ENCODE results near the gene CADPS. TPM values are rescaled to one million over a fixed set of nuclear protein-coding genes. Genes with fewer than 3 reads are reported as not detected.

The CADPS gene
- total and polyA plus RNA-seq, 2 of the 4 experiments (the other 2 are of a cell fraction) = not detected

DNA sequence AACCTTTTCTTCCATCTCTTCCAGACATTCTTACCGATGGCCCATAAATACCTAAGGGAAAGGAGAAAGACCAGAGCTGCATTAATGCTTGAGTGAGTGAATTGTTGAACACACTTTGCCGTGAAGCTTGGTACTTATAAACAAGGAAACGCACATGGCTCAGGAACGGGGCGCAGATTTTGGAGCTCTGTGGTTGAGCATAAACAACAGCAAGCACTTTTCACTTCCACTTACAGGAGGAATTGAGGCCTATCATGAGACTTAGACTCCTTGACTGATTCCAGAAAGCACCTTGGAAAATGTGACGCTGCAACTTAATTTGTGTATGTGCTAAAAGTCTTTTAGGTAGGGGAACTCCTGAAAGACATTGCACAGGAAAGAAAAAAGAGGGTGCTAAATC, 304.3 kb downstream of the CADPS start:
- no peak overlapping the region for H2AK9ac ChIP-seq (replicated peaks; ENCODE audit: low read depth, low read length, poor library complexity)
- H3K9me1 ChIP-seq (ENCODE audit: insufficient read depth, low read length) = no peaks in the 10 kb centered on the region
- H3K4me3 ChIP-seq (ENCODE audit: insufficient read depth, low read depth, low read length) = no peak overlapping the region
- H2BK5ac ChIP-seq (ENCODE audit: low read depth, low read length, poor library complexity, severe bottlenecking) = no peak overlapping the region
- H3K14ac ChIP-seq (replicated peaks; ENCODE audit: low read depth, low read length) = no peak overlapping the region
- no peaks in the 10 kb centered on the region for H3K9me3 ChIP-seq (ENCODE audit: control insufficient read depth, insufficient read depth, low read length)
- H3K27ac ChIP-seq (ENCODE audit: insufficient read depth, low read length) = no peak overlapping the region
- no peak for ATAC-seq (ENCODE audit: low read depth)
- in situ Hi-C loops (cut with MboI; ENCODE audit: low sequenced_read_pairs) (no loop called here), dilution Hi-C loops (cut with HindIII; ENCODE audit: low sequenced_read_pairs, unreplicated experiment) (no loop called here), intact Hi-C loops (cut with micrococcal nuclease) (no loop called here)
- H2AFZ ChIP-seq (replicated peaks; ENCODE audit: low read length, poor library complexity) = no peak overlapping the region
- no peak overlapping the region for H4K5ac ChIP-seq (ENCODE audit: low read depth, low read length)
- no peaks in the 10 kb centered on the region for H4K20me1 ChIP-seq (ENCODE audit: insufficient read depth, low read length)
- H4K91ac ChIP-seq (ENCODE audit: insufficient read depth, low read depth, low read length) = no peak overlapping the region
- no peak overlapping the region for H2BK120ac ChIP-seq (ENCODE audit: low read depth, low read length)
- H3K27me3 ChIP-seq (ENCODE audit: control insufficient read depth, insufficient read depth, low read length) = no peaks in the 10 kb centered on the region; the same call in 1 of the 2 replicates
- no peak overlapping the region for H3K9ac ChIP-seq (ENCODE audit: low read depth, low read length)
- ChIA-PET CTCF (no interaction called here), POLR2A (ENCODE audit: unreplicated experiment) (no interaction called here)
- H2BK15ac ChIP-seq (ENCODE audit: low read depth, low read length) = no peak overlapping the region
- no peak overlapping the region for H3K18ac ChIP-seq (ENCODE audit: low read depth, low read length)
- no TSS peak for BruUV-seq (replicated peaks)
- H3K23ac ChIP-seq (ENCODE audit: low read depth, low read length) = no peak overlapping the region
- TF ChIP-seq FOS (IDR thresholded peaks at IDR 0.05; ENCODE audit: low read depth, low read length) = no peak
- TF ChIP-seq POLR2A (IDR thresholded peaks at IDR 0.05; ENCODE audit: low read depth, low read length) = no peak
- TF ChIP-seq MXI1 (IDR thresholded peaks at IDR 0.05; ENCODE audit: borderline replicate concordance, low read depth, low read length) = no peak
- TF ChIP-seq SMC3 (IDR thresholded peaks at IDR 0.05; ENCODE audit: low read depth, low read length) = no peak
- no peak for TF ChIP-seq NFE2L2 (IDR thresholded peaks at IDR 0.05; ENCODE audit: low read depth, low read length)
- TF ChIP-seq, protein P1, sequence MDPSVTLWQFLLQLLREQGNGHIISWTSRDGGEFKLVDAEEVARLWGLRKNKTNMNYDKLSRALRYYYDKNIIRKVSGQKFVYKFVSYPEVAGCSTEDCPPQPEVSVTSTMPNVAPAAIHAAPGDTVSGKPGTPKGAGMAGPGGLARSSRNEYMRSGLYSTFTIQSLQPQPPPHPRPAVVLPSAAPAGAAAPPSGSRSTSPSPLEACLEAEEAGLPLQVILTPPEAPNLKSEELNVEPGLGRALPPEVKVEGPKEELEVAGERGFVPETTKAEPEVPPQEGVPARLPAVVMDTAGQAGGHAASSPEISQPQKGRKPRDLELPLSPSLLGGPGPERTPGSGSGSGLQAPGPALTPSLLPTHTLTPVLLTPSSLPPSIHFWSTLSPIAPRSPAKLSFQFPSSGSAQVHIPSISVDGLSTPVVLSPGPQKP (IDR thresholded peaks at IDR 0.05; ENCODE audit: borderline replicate concordance, low read depth, low read length) = no peak
- no peak for TF ChIP-seq RFX5 (IDR thresholded peaks at IDR 0.05; ENCODE audit: low read depth, low read length)
- TF ChIP-seq, protein P2, sequence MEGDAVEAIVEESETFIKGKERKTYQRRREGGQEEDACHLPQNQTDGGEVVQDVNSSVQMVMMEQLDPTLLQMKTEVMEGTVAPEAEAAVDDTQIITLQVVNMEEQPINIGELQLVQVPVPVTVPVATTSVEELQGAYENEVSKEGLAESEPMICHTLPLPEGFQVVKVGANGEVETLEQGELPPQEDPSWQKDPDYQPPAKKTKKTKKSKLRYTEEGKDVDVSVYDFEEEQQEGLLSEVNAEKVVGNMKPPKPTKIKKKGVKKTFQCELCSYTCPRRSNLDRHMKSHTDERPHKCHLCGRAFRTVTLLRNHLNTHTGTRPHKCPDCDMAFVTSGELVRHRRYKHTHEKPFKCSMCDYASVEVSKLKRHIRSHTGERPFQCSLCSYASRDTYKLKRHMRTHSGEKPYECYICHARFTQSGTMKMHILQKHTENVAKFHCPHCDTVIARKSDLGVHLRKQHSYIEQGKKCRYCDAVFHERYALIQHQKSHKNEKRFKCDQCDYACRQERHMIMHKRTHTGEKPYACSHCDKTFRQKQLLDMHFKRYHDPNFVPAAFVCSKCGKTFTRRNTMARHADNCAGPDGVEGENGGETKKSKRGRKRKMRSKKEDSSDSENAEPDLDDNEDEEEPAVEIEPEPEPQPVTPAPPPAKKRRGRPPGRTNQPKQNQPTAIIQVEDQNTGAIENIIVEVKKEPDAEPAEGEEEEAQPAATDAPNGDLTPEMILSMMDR (conservative IDR thresholded peaks at IDR 0.05; ENCODE audit: low read depth, low read length) = no peak
- TF ChIP-seq CHD1 (IDR thresholded peaks at IDR 0.05; ENCODE audit: low read depth, low read length) = no peak
- no peak for TF ChIP-seq CEBPB (IDR thresholded peaks at IDR 0.05; ENCODE audit: low read depth, low read length)
- no peak for TF ChIP-seq BHLHE40 (IDR thresholded peaks at IDR 0.05; ENCODE audit: low read depth, low read length)
- no peak for TF ChIP-seq MAZ (IDR thresholded peaks at IDR 0.05; ENCODE audit: borderline replicate concordance, low read depth, low read length)
- H4K8ac ChIP-seq (ENCODE audit: low read depth in 2 of 2, low read length in 2 of 2) = no peak overlapping the region
- peaks cover 2% of the 10 kb centered on the region; the same call in 1 of the 2 replicates for H3K4me1 ChIP-seq (ENCODE audit: control insufficient read depth, insufficient read depth, low read length)
- no CpG with 5 or more reads among the region's 6 CpGs for WGBS, 2 experiments (ENCODE audit: extremely low coverage in 2 of 2, insufficient read length in 1 of 2)
- H3K4ac ChIP-seq (ENCODE audit: low read depth, low read length) = no peak overlapping the region
- H3K4me2 ChIP-seq (ENCODE audit: low read depth, low read length) = no peak overlapping the region
- H3K56ac ChIP-seq (ENCODE audit: extremely low read depth, insufficient read depth, low read length) = no peak overlapping the region
- no peaks in the 10 kb centered on the region for H3K79me1 ChIP-seq (ENCODE audit: low read depth in 1 of 2, low read length in 2 of 2)
- no peaks in the 10 kb centered on the region for H3K36me3 ChIP-seq (ENCODE audit: control insufficient read depth, insufficient read depth, low read length)
- no peak overlapping the region for H2BK20ac ChIP-seq (ENCODE audit: low read depth, low read length)
- H2AK5ac ChIP-seq (ENCODE audit: low read depth, low read length) = no peak overlapping the region
- DNase-seq = no peak
